Endothelial cell of umbilical vein (primary cell): ENCODE results near the gene STIMATE. TPM values are rescaled to one million over a fixed set of nuclear protein-coding genes. Genes with fewer than 3 reads are reported as not detected.

Source experiments
- BruUV-seq: library from RNA; stranded (reverse); fragments of 400-500 nt; replicated peaks from 2 replicates; lab custom pipeline; 2021; lab: Mats Ljungman, UMichigan
- CTCF ChIA-PET: fragments of 300-600, 350-600 bp; sonication (Branson Sonifier 250); formaldehyde crosslinking; loops from one replicate; lab custom pipeline; 2021; ENCODE audit warnings: antibody characterized with exemption, inconsistent platforms; lab: Charles Lee
- POLR2A ChIA-PET: fragments of 300-600, 350-600 bp; sonication (Branson Sonifier 250); formaldehyde crosslinking; loops from one replicate; lab custom pipeline; 2021; ENCODE audit warnings: antibody characterized with exemption, inconsistent platforms; lab: Charles Lee
- DNase-seq: peaks from one replicate; pipeline ENCODE4 v3.0.0-alpha.2; 2011; ENCODE audit warnings: low read depth, low spot score
- FAIRE-seq: peaks from 2 replicates; lab custom pipeline; 2011; peaks lifted over from hg19 to GRCh38; lab: Jason Lieb, UNC
- H2AFZ ChIP-seq: 2 replicates; pipeline ENCODE4 v1.6.0; 2012; ENCODE audit warnings: low read depth, low read length, control low read depth, inconsistent platforms
- H3K27ac ChIP-seq: 2 replicates; pipeline ENCODE4 v1.5.1; 2011; ENCODE audit warnings: low read depth, mild to moderate bottlenecking, control low read depth, low read length, moderate library complexity; ENCODE audit not compliant: insufficient read depth
- H3K27me3 ChIP-seq, 2 experiments: 2 replicates each; pipeline versions ENCODE4 v1.6.0 to v1.6.1; 2011; ENCODE audit warnings: low read length in 2 of 2, mixed read lengths in 1 of 2; ENCODE audit not compliant: control insufficient read depth in 2 of 2, insufficient read depth in 2 of 2
- H3K36me3 ChIP-seq, 2 experiments: 2 replicates in 1 of 2; 3 replicates in 1 of 2; pipeline ENCODE4 v1.5.1; 2011; ENCODE audit warnings: low read length in 2 of 2, mild to moderate bottlenecking in 1 of 2, moderate library complexity in 1 of 2; ENCODE audit not compliant: control insufficient read depth in 2 of 2, insufficient read depth in 2 of 2; ENCODE audit errors: extremely low read depth in 1 of 2
- H3K4me1 ChIP-seq: 3 replicates; pipeline ENCODE4 v1.5.1; 2011; ENCODE audit warnings: mild to moderate bottlenecking, low read length; ENCODE audit not compliant: control insufficient read depth, insufficient read depth; ENCODE audit errors: extremely low read depth
- H3K4me2 ChIP-seq: 2 replicates; pipeline ENCODE4 v1.6.1; 2011; ENCODE audit warnings: low read length, control low read depth, mixed read lengths; ENCODE audit not compliant: insufficient read depth
- H3K4me3 ChIP-seq, 3 experiments: fragments of 200-600 bp in 1 of 3; sonication (generic), shearing (Covaris generic) in 1 of 3; replicated peaks in 1 of 3; 2 replicates each; pipeline ENCODE4 v1.5.1; 2011 to 2016; ENCODE audit warnings: control low read depth in 3 of 3, low read length in 3 of 3, mild to moderate bottlenecking in 2 of 3, inconsistent platforms in 1 of 3, low read depth in 1 of 3, moderate library complexity in 1 of 3; ENCODE audit not compliant: insufficient read depth in 1 of 3
- H3K79me2 ChIP-seq: 2 replicates; pipeline ENCODE4 v1.6.0; 2012; ENCODE audit warnings: low read length, inconsistent platforms; ENCODE audit not compliant: control insufficient read depth, insufficient read depth
- H3K9ac ChIP-seq: replicated peaks from 2 replicates; pipeline ENCODE3; 2011; ENCODE audit warnings: low read length, control low read depth; ENCODE audit not compliant: insufficient read depth; ENCODE audit errors: extremely low read depth
- H3K9me1 ChIP-seq: replicated peaks from 3 replicates; pipeline ENCODE4 v1.6.0; 2011; ENCODE audit warnings: mild to moderate bottlenecking, low read length; ENCODE audit not compliant: control insufficient read depth, insufficient read depth; ENCODE audit errors: extremely low read depth
- H3K9me3 ChIP-seq: replicated peaks from 2 replicates; pipeline ENCODE4 v1.5.1; 2012; ENCODE audit warnings: low read length, inconsistent platforms; ENCODE audit not compliant: control insufficient read depth, insufficient read depth
- H4K20me1 ChIP-seq: replicated peaks from 2 replicates; pipeline ENCODE3; 2011; ENCODE audit warnings: mild to moderate bottlenecking, low read length; ENCODE audit not compliant: control insufficient read depth, insufficient read depth; ENCODE audit errors: extremely low read depth
- EZH2 ChIP-seq: IDR thresholded peaks from 2 replicates; pipeline ENCODE4 v1.6.1; 2012; ENCODE audit warnings: borderline replicate concordance, low read depth, mild to moderate bottlenecking, moderate library complexity, low read length, inconsistent platforms; ENCODE audit not compliant: severe bottlenecking
- FOS ChIP-seq: IDR thresholded peaks from 2 replicates; pipeline ENCODE4 v1.6.1; 2011; ENCODE audit warnings: mild to moderate bottlenecking, low read length, moderate library complexity, borderline replicate concordance; ENCODE audit not compliant: insufficient read depth
- GATA2 ChIP-seq: IDR thresholded peaks from 2 replicates; pipeline ENCODE4 v1.7.0; 2011; ENCODE audit warnings: low read depth, mild to moderate bottlenecking, moderate library complexity, mixed read lengths, low read length; ENCODE audit not compliant: insufficient read length, insufficient read depth
- JUN ChIP-seq: IDR thresholded peaks from 2 replicates; pipeline ENCODE4 v1.6.1; 2011; ENCODE audit warnings: borderline replicate concordance, low read depth; ENCODE audit not compliant: insufficient read length, insufficient read depth
- MYC ChIP-seq: IDR thresholded peaks from one replicate; pipeline ENCODE4 v1.6.1; 2011; ENCODE audit warnings: mild to moderate bottlenecking, low read depth, low read length
- POLR2A ChIP-seq: IDR thresholded peaks from 2 replicates; pipeline ENCODE4 v1.6.1; 2012; ENCODE audit warnings: low read depth, mild to moderate bottlenecking, control low read depth, low read length
- POLR2AphosphoS5 ChIP-seq: IDR thresholded peaks from 2 replicates; pipeline ENCODE4 v1.6.1; 2012; ENCODE audit warnings: low read depth, mild to moderate bottlenecking, control low read depth, low read length, moderate library complexity; ENCODE audit not compliant: insufficient read depth
- dilution Hi-C: fragments of 300-500 bp; cut with MboI; formaldehyde crosslinking; loops from one replicate; pipeline ENCODE4 v1.15.0; 2019; ENCODE audit warnings: low sequenced_read_pairs; ENCODE audit not compliant: extremely low pct_ligation_motif_present
- intact Hi-C: fragments of 100-400 bp; cut with micrococcal nuclease; formaldehyde crosslinking; loops from one replicate; pipeline ENCODE4 v1.10.0; 2022
- polyA plus RNA-seq, 4 experiments: library from polyadenylated mRNA; depleted of rRNA in 3 of 4; stranded (reverse) in 3 of 4; unstranded in 1 of 4; fragments of >200 nt; gene quantifications; 2 replicates each; pipeline versions ENCODE4 v1.2.1 to v1.2.3, GENCODE V29; 2011 to 2012; ENCODE audit warnings: missing spikeins in 1 of 4
- total RNA-seq: library from RNA; stranded (reverse); gene quantifications from 2 replicates; pipeline ENCODE4 v1.2.3, GENCODE V29; 2021
- TF ChIP-seq, protein P1 (sequence below), 2 donors: IDR thresholded peaks; 1 replicate in 1 of 2; 2 replicates in 1 of 2; pipeline ENCODE4 v1.5.1; 2011; ENCODE audit warnings: low read length in 2 of 2, mild to moderate bottlenecking in 2 of 2, moderate library complexity in 2 of 2, control low read depth in 1 of 2, inconsistent platforms in 1 of 2, low read depth in 1 of 2; ENCODE audit not compliant: insufficient read depth in 1 of 2; ENCODE audit errors: extremely low read depth in 1 of 2
- TF ChIP-seq, protein P2 (sequence below): IDR thresholded peaks from 2 replicates; pipeline ENCODE4 v1.6.1; 2011; ENCODE audit not compliant: insufficient read depth, insufficient read length

STIMATE gene
- total and polyA plus RNA-seq, 2 donors (not counting 3 experiments of a cell fraction or from before 2014, with no cell fraction given), result 18.2 to 24.0 TPM

DNA sequence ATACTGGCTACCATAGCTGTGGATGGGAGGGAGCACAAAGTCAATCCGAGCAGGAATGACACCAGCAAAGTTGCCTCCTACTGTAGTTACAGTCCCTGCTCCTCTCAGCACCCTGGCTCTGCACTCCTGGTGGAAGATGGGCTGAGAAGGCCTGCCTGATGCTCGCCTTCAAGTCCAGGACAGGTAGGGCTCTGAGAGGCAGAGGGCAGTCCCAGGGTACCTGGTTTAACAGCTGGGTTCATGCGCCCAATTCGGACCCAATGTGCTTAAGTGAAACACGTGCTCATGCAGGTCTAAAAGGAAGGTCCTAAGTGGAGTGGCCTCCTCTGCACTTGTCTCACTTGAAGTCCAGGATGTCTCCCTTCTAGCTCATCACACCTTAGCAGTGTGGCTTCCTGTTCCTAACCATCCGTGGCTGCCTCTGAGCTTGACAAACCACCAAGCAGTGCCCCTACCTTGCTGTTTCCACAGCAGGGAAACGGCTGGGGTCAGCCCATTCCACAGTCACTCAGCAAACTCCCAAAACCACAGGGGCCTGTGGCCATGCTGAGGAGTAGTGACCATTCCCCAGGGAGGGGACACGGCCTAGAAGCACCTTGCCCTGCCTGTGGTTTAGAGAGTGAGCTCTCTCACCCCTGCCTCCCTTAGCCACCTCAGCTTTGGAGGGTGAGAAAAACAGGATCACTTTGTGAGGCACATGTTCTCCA is 58.6 kb downstream of the STIMATE start:
- CTCF ChIA-PET, result interaction anchor here (1.6 to 2.8 kb wide), 3 partner anchors 17 to 40 kb away, joined by 4 to 10 read pairs (median 7); no protein-coding TSS in a partner anchor
- POLR2A ChIA-PET, result no interaction called here
- no TSS peak for BruUV-seq

More for the DNA sequence above, 58.6 kb downstream of the STIMATE start:
- no peak for TF ChIP-seq JUN
- TF ChIP-seq POLR2AphosphoS5, result no peak
- no peak for TF ChIP-seq EZH2
- no peak for TF ChIP-seq GATA2
- TF ChIP-seq, protein P1, sequence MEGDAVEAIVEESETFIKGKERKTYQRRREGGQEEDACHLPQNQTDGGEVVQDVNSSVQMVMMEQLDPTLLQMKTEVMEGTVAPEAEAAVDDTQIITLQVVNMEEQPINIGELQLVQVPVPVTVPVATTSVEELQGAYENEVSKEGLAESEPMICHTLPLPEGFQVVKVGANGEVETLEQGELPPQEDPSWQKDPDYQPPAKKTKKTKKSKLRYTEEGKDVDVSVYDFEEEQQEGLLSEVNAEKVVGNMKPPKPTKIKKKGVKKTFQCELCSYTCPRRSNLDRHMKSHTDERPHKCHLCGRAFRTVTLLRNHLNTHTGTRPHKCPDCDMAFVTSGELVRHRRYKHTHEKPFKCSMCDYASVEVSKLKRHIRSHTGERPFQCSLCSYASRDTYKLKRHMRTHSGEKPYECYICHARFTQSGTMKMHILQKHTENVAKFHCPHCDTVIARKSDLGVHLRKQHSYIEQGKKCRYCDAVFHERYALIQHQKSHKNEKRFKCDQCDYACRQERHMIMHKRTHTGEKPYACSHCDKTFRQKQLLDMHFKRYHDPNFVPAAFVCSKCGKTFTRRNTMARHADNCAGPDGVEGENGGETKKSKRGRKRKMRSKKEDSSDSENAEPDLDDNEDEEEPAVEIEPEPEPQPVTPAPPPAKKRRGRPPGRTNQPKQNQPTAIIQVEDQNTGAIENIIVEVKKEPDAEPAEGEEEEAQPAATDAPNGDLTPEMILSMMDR (IDR thresholded peaks at IDR 0.05; ENCODE audit: extremely low read depth in 1 of 2, insufficient read depth in 1 of 2, low read depth in 1 of 2, low read length in 2 of 2), result no peak
- no peak for TF ChIP-seq POLR2A
- TF ChIP-seq, protein P2, sequence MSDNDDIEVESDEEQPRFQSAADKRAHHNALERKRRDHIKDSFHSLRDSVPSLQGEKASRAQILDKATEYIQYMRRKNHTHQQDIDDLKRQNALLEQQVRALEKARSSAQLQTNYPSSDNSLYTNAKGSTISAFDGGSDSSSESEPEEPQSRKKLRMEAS, result no peak
- no peak for TF ChIP-seq MYC
- no peak for TF ChIP-seq FOS
- DNase-seq (no peak), FAIRE-seq (no peak)
- no peaks in the 10 kb centered on the region for H3K27me3 ChIP-seq
- H3K4me1 ChIP-seq, result no peaks in the 10 kb centered on the region
- peaks cover 0 to 5% of the 10 kb centered on the region in 2 experiments for H3K36me3 ChIP-seq
- H3K9me1 ChIP-seq, result no peaks in the 10 kb centered on the region
- H3K4me3 ChIP-seq, result no peak overlapping the region
- no peak overlapping the region for H3K4me2 ChIP-seq
- H4K20me1 ChIP-seq, result no peaks in the 10 kb centered on the region
- no peak overlapping the region for H3K9ac ChIP-seq
- intact Hi-C loops (no loop called here), dilution Hi-C loops (no loop called here)
- no peak overlapping the region for H2AFZ ChIP-seq
- no peaks in the 10 kb centered on the region for H3K9me3 ChIP-seq
- H3K27ac ChIP-seq, result no peak overlapping the region
- no peaks in the 10 kb centered on the region for H3K79me2 ChIP-seq
